Fibroblast of lung (primary cell): ENCODE data around the gene SAMD3. TPM values are rescaled to one million over a fixed set of nuclear protein-coding genes. Genes with fewer than 3 reads are reported as not detected.
A peak's percentile ranks its signal among the peaks of the same experiment; 100 is the strongest.

Experiments used
- DNase-seq, 2 donors: peaks; one replicate each; pipeline versions ENCODE4 v3.0.0 to v3.0.0-alpha.2; 2010; ENCODE audit warnings: low read depth in 2 of 2
- H2AFZ ChIP-seq: 2 replicates; pipeline ENCODE4 v1.5.1; 2012; ENCODE audit warnings: low read length, control low read depth, inconsistent platforms
- H3K27ac ChIP-seq: 2 replicates; pipeline ENCODE4 v1.5.1; 2011; ENCODE audit warnings: low read length, control low read depth; ENCODE audit not compliant: insufficient read depth
- H3K27me3 ChIP-seq: 2 replicates; pipeline ENCODE4 v1.5.1; 2011; ENCODE audit warnings: mild to moderate bottlenecking, low read length; ENCODE audit not compliant: control insufficient read depth, insufficient read depth
- H3K36me3 ChIP-seq: 2 replicates; pipeline ENCODE4 v1.5.1; 2011; ENCODE audit warnings: low read length; ENCODE audit not compliant: control insufficient read depth, insufficient read depth
- H3K4me1 ChIP-seq: 2 replicates; pipeline ENCODE4 v1.5.1; 2011; ENCODE audit warnings: low read length; ENCODE audit not compliant: control insufficient read depth, insufficient read depth; ENCODE audit errors: extremely low read depth
- H3K4me2 ChIP-seq: 2 replicates; pipeline ENCODE4 v1.5.1; 2011; ENCODE audit warnings: low read length, control low read depth; ENCODE audit not compliant: insufficient read depth; ENCODE audit errors: extremely low read depth
- H3K4me3 ChIP-seq, 4 experiments: fragments of 200-600 bp in 1 of 4; sonication (generic) in 1 of 4; replicated peaks in 1 of 4; 2 replicates each; pipeline ENCODE4 v1.5.1; 2011 to 2016; ENCODE audit warnings: low read length in 4 of 4, low read depth in 3 of 4, mild to moderate bottlenecking in 3 of 4, control low read depth in 2 of 4, inconsistent platforms in 1 of 4, mixed read lengths in 1 of 4; ENCODE audit not compliant: insufficient read depth in 1 of 4; ENCODE audit errors: control extremely low read depth in 1 of 4
- H3K79me2 ChIP-seq: 2 replicates; pipeline ENCODE4 v1.5.1; 2012; ENCODE audit warnings: mild to moderate bottlenecking, low read length, inconsistent platforms; ENCODE audit not compliant: control insufficient read depth, insufficient read depth
- H3K9ac ChIP-seq: 2 replicates; pipeline ENCODE4 v1.5.1; 2011; ENCODE audit warnings: mild to moderate bottlenecking, low read length, control low read depth; ENCODE audit not compliant: insufficient read depth
- H3K9me3 ChIP-seq: 2 replicates; pipeline ENCODE4 v1.5.1; 2012; ENCODE audit warnings: low read depth, low read length; ENCODE audit not compliant: control insufficient read depth, insufficient read depth
- H4K20me1 ChIP-seq: 2 replicates; pipeline ENCODE4 v1.5.1; 2011; ENCODE audit warnings: low read length; ENCODE audit not compliant: control insufficient read depth, insufficient read depth; ENCODE audit errors: extremely low read depth
- CTCF ChIP-seq, 2 donors: IDR thresholded peaks in 1 of 2; conservative IDR thresholded peaks in 1 of 2; 1 replicate in 1 of 2; 2 replicates in 1 of 2; pipeline ENCODE4 v1.5.1; 2011 to 2012; ENCODE audit warnings: low read length in 2 of 2, control low read depth in 1 of 2, inconsistent platforms in 1 of 2, low read depth in 1 of 2, mild to moderate bottlenecking in 1 of 2
- EZH2 ChIP-seq: IDR thresholded peaks from 2 replicates; pipeline ENCODE4 v1.5.1; 2012; ENCODE audit warnings: low read length, control low read depth, mild to moderate bottlenecking; ENCODE audit errors: missing control alignments
- polyA plus RNA-seq, 2 donors: library from polyadenylated mRNA; depleted of rRNA in 1 of 2; stranded (reverse) in 1 of 2; unstranded in 1 of 2; fragments of >200 nt; gene quantifications; 2 replicates each; pipeline ENCODE4 v1.2.1, GENCODE V29; 2011 to 2012; ENCODE audit warnings: missing spikeins in 1 of 2
- total RNA-seq: library from RNA; depleted of rRNA; stranded (reverse); fragments of >200 nt; gene quantifications from 2 replicates; pipeline ENCODE4 v1.2.1, GENCODE V29; 2014

Gene SAMD3
- total and polyA plus RNA-seq, 2 donors (not counting 1 experiment from before 2014, with no cell fraction given), result 1.5 to 2.8 TPM

- no peak overlapping the region for H3K4me3 ChIP-seq
- no peak for DNase-seq
- H2AFZ ChIP-seq, result no peak overlapping the region
- H3K79me2 ChIP-seq, result no peaks in the 10 kb centered on the region
- no peaks in the 10 kb centered on the region for H3K27me3 ChIP-seq
- H3K4me2 ChIP-seq, result no peak overlapping the region
- H3K9ac ChIP-seq, result no peak overlapping the region
- H4K20me1 ChIP-seq, result no peaks in the 10 kb centered on the region
- H3K4me1 ChIP-seq, result no peaks in the 10 kb centered on the region
- H3K9me3 ChIP-seq, result no peaks in the 10 kb centered on the region
- no peak for TF ChIP-seq CTCF (conservative IDR thresholded peaks at IDR 0.05 in 1 of 2, IDR thresholded peaks at IDR 0.05 in 1 of 2; ENCODE audit: low read depth in 1 of 2, low read length in 2 of 2)
- TF ChIP-seq EZH2, result no peak
- no peaks in the 10 kb centered on the region for H3K36me3 ChIP-seq
- H3K27ac ChIP-seq, result no peak overlapping the region
These were observed 90.5 kb downstream of the SAMD3 start for GRCh38 chr6:130132286-130132701.

- no peaks in the 10 kb centered on the region for H4K20me1 ChIP-seq
- no peak for TF ChIP-seq EZH2
- no peaks in the 10 kb centered on the region for H3K27me3 ChIP-seq
- H3K79me2 ChIP-seq, result no peaks in the 10 kb centered on the region
- H3K4me3 ChIP-seq, result no peak overlapping the region
- no peak overlapping the region for H3K9ac ChIP-seq
- H3K4me2 ChIP-seq, result no peak overlapping the region
- no peaks in the 10 kb centered on the region for H3K9me3 ChIP-seq
- peak in 1 of 2 donors; percentile 77 for DNase-seq
- H3K4me1 ChIP-seq, result no peaks in the 10 kb centered on the region
- H2AFZ ChIP-seq, result no peak overlapping the region
- H3K27ac ChIP-seq, result no peak overlapping the region
- H3K36me3 ChIP-seq, result no peaks in the 10 kb centered on the region
These were observed 92.9 kb downstream of the SAMD3 start for GRCh38 chr6:130129762-130130246.

GRCh38 chr6:130128326-130128725 lies 94.4 kb downstream of the SAMD3 start:
- Histone ChIP-seq H2AFZ (no peak overlapping the region), H3K27me3 (no peaks in the 10 kb centered on the region), H3K4me3 (no peak overlapping the region), H3K36me3 (no peaks in the 10 kb centered on the region), H3K27ac (no peak overlapping the region), H3K9ac (no peak overlapping the region), H3K4me2 (no peak overlapping the region), H4K20me1 (no peaks in the 10 kb centered on the region), H3K79me2 (no peaks in the 10 kb centered on the region), H3K9me3 (no peaks in the 10 kb centered on the region), H3K4me1 (no peaks in the 10 kb centered on the region)
- TF ChIP-seq EZH2 (no peak), CTCF (conservative IDR thresholded peaks at IDR 0.05 in 1 of 2, IDR thresholded peaks at IDR 0.05 in 1 of 2; ENCODE audit: low read depth in 1 of 2, low read length in 2 of 2) (no peak)
- no peak for DNase-seq
